K562 (cell line): ENCODE measurements around the gene TM7SF3. TPM values are rescaled to one million over a fixed set of nuclear protein-coding genes. Genes with fewer than 3 reads are reported as not detected.

ENCODE experiments used
- ATAC-seq: fragments of 200-7000 bp; cut with Tn5 transposase; 3 replicates; pipeline ENCODE4 v1.9.1; 2020; ENCODE audit warnings: moderate library complexity
- BruUV-seq: library from RNA; stranded (reverse); fragments of 400-500 nt; replicated peaks from 2 replicates; lab custom pipeline; 2021; lab: Mats Ljungman, UMichigan
- CTCF ChIA-PET: fragments of 300-600 bp; formaldehyde crosslinking; extraction: SDS; loops from one replicate; lab custom pipeline; 2021; ENCODE audit warnings: low intra/inter-chr PET ratio; lab: Yijun Ruan, JAX
- POLR2A ChIA-PET: fragments of 300-600, 350-650 bp; sonication (Branson Sonifier 250); formaldehyde crosslinking; extraction: SDS; loops from one replicate; lab custom pipeline; 2021; ENCODE audit warnings: antibody characterized with exemption, inconsistent platforms; lab: Yijun Ruan, JAX
- DNase-seq, 4 experiments: peaks; one replicate each; pipeline versions ENCODE4 v3.0.0 to v3.0.0-alpha.2; 2011 to 2018; ENCODE audit warnings: low spot score in 3 of 4, mixed read lengths in 3 of 4; ENCODE audit errors: extremely low read depth in 1 of 4
- FAIRE-seq: peaks from 2 replicates; lab custom pipeline; 2011; peaks lifted over from hg19 to GRCh38; lab: Jason Lieb, UNC
- H2AFZ ChIP-seq: 2 replicates; pipeline ENCODE4 v1.6.0; 2011; ENCODE audit warnings: low read depth, low read length, control low read depth, inconsistent platforms
- H3K27ac ChIP-seq: fragments of 200-600 bp; 3 replicates; pipeline ENCODE4 v1.8.0; 2011; ENCODE audit warnings: low read depth, mild to moderate bottlenecking, control low read depth, inconsistent platforms, low read length, moderate library complexity, mixed read lengths; ENCODE audit errors: extremely low read depth
- H3K27me3 ChIP-seq, 2 experiments: fragments of 300-600 bp in 1 of 2; 2 replicates in 1 of 2; 3 replicates in 1 of 2; pipeline versions ENCODE4 v1.6.0 to v1.8.0; 2011; ENCODE audit warnings: inconsistent platforms in 2 of 2, low read length in 2 of 2, mild to moderate bottlenecking in 1 of 2, mixed read lengths in 1 of 2, moderate library complexity in 1 of 2; ENCODE audit not compliant: control insufficient read depth in 2 of 2, insufficient read depth in 2 of 2
- H3K36me3 ChIP-seq: fragments of 300-600 bp; 3 replicates; pipeline ENCODE4 v1.8.0; 2011; ENCODE audit warnings: mild to moderate bottlenecking, low read length, inconsistent platforms; ENCODE audit not compliant: control insufficient read depth, insufficient read depth
- H3K4me1 ChIP-seq, 2 experiments: fragments of 200-600 bp in 1 of 2; replicated peaks in 1 of 2; 2 replicates in 1 of 2; 3 replicates in 1 of 2; pipeline versions ENCODE4 v1.5.1 to v1.8.0; 2011; ENCODE audit warnings: inconsistent platforms in 2 of 2, low read length in 2 of 2, mild to moderate bottlenecking in 1 of 2, mixed read lengths in 1 of 2, moderate library complexity in 1 of 2; ENCODE audit not compliant: control insufficient read depth in 2 of 2, insufficient read depth in 2 of 2
- H3K4me2 ChIP-seq: 2 replicates; pipeline ENCODE4 v1.6.1; 2011; ENCODE audit warnings: low read length, control low read depth, inconsistent platforms, mixed read lengths; ENCODE audit not compliant: insufficient read depth
- H3K4me3 ChIP-seq: fragments of 200-600 bp; sonication (generic), shearing (Covaris generic); 2 replicates; pipeline ENCODE4 v1.5.1; 2016; ENCODE audit warnings: control low read depth, inconsistent platforms
- H3K79me2 ChIP-seq: fragments of 200-600 bp; 3 replicates; pipeline ENCODE4 v1.8.0; 2011; ENCODE audit warnings: low read length, inconsistent platforms; ENCODE audit not compliant: control insufficient read depth, insufficient read depth
- H3K9ac ChIP-seq, 2 experiments: 2 replicates each; pipeline versions ENCODE4 v1.6.0 to v1.6.1; 2011; ENCODE audit warnings: low read depth in 2 of 2, low read length in 2 of 2, control low read depth in 1 of 2, inconsistent platforms in 1 of 2, mild to moderate bottlenecking in 1 of 2, mixed read lengths in 1 of 2; ENCODE audit not compliant: insufficient read depth in 1 of 2
- H3K9me1 ChIP-seq: one replicate; pipeline ENCODE4 v1.6.0; 2011; ENCODE audit warnings: inconsistent platforms, mild to moderate bottlenecking, low read length, moderate library complexity; ENCODE audit not compliant: control insufficient read depth, insufficient read depth
- H3K9me3 ChIP-seq: replicated peaks from 2 replicates; pipeline ENCODE4 v1.5.1; 2011; ENCODE audit warnings: low read depth, low read length, inconsistent platforms; ENCODE audit not compliant: control insufficient read depth, insufficient read depth
- H4K20me1 ChIP-seq: replicated peaks from 2 replicates; pipeline ENCODE4 v1.6.1; 2011; ENCODE audit warnings: low read length, inconsistent platforms, mixed read lengths; ENCODE audit not compliant: control insufficient read depth, insufficient read depth
- ATF1 ChIP-seq, 2 experiments: fragments of 450-650 bp in 1 of 2; IDR thresholded peaks; 2 replicates each; pipeline ENCODE4 v1.6.1; 2016; ENCODE audit warnings: missing compliant biosample characterization in 1 of 2, missing genetic modification characterization in 1 of 2
- ETS2 ChIP-seq: IDR thresholded peaks from 2 replicates; pipeline ENCODE4 v1.6.1; 2016; ENCODE audit warnings: borderline replicate concordance, missing genetic modification characterization, mild to moderate bottlenecking, moderate library complexity, missing compliant biosample characterization; ENCODE audit not compliant: poor library complexity, severe bottlenecking
- HEY1 ChIP-seq: fragments of 250-450 bp; sonication (Bioruptor Pico); IDR thresholded peaks from 2 replicates; pipeline ENCODE4 v1.5.0; 2020; ENCODE audit warnings: mild to moderate bottlenecking, moderate library complexity, borderline replicate concordance
- POLR2AphosphoS2 ChIP-seq: IDR thresholded peaks from 2 replicates; pipeline ENCODE4 v1.6.1; 2012; ENCODE audit warnings: low read length, improper control_type of control experiment
- RBFOX2 ChIP-seq: fragments of 200-400 bp; formaldehyde crosslinking; IDR thresholded peaks from 2 replicates; pipeline ENCODE4 v1.6.1; 2017; ENCODE audit warnings: low read depth, mild to moderate bottlenecking, low read length, moderate library complexity
- XRCC4 ChIP-seq: IDR thresholded peaks from one replicate; pipeline ENCODE4 v1.6.1; 2011; ENCODE audit not compliant: insufficient read depth, insufficient read length; ENCODE audit errors: extremely low read depth
- ZNF75A ChIP-seq: fragments of 450-650 bp; formaldehyde crosslinking; IDR thresholded peaks from 2 replicates; pipeline ENCODE4 v1.4.0; 2020; ENCODE audit warnings: mild to moderate bottlenecking
- WGBS: fragments of 100-300 bp; shearing (Covaris generic); methylation state at CpG from one replicate; pipeline ENCODE4 v1.1.6; 2016; ENCODE audit warnings: low coverage, mixed read lengths; ENCODE audit not compliant: insufficient coverage; ENCODE audit errors: missing lambda C conversion rate; 5-methylcytosine and 5-hydroxymethylcytosine counted together
- in situ Hi-C: fragments of 300-500 bp; cut with MboI; formaldehyde crosslinking; loops from 4 replicates; pipeline ENCODE4 v1.15.0; 2018; ENCODE audit warnings: inconsistent platforms, mixed read lengths
- intact Hi-C: fragments of 100-400 bp; cut with micrococcal nuclease; formaldehyde crosslinking; loops from 2 replicates; pipeline ENCODE4 v1.14.2; 2022
- polyA plus RNA-seq, 8 experiments: library from polyadenylated mRNA; depleted of rRNA in 4 of 8; stranded (reverse) in 5 of 8; unstranded in 3 of 8; fragments of >200 nt; fragmentation: Nextera tagmentation in 2 of 8; fragmentation: Illumina TruSeq in 1 of 8; extraction: Ambion mirVana in 2 of 8; extraction: Trizol in 1 of 8; gene quantifications; 2 replicates each; pipeline versions ENCODE4 v1.2.1 to v1.2.3, GENCODE V29; 2011 to 2014; ENCODE audit warnings: inconsistent platforms in 1 of 8, missing spikeins in 1 of 8
- total RNA-seq, 7 experiments: library from RNA; depleted of rRNA in 6 of 7; stranded (reverse); fragments of >200 nt in 6 of 7; fragmentation: Illumina TruSeq in 2 of 7; extraction: Trizol in 2 of 7; gene quantifications; 2 replicates each; pipeline versions ENCODE4 v1.2.1 to v1.2.3, GENCODE V29; 2011 to 2021; ENCODE audit warnings: low replicate concordance in 1 of 7
- TF ChIP-seq, protein P1 (sequence below): fragments of 250-450 bp; sonication (Bioruptor Pico); IDR thresholded peaks from 2 replicates; pipeline ENCODE4 v1.4.0; 2020
- TF ChIP-seq, protein P2 (sequence below): fragments of 200-800 bp; sonication (Bioruptor generic); IDR thresholded peaks from 2 replicates; pipeline ENCODE4 v1.6.1; 2017; ENCODE audit warnings: missing genetic modification characterization, missing compliant biosample characterization

The TM7SF3 gene
- total and polyA plus RNA-seq, 9 of the 15 experiments (the other 6 are each of a cell fraction or from before 2014, with no cell fraction given): 9.3 to 90.4 (median 24.8) TPM

DNA sequence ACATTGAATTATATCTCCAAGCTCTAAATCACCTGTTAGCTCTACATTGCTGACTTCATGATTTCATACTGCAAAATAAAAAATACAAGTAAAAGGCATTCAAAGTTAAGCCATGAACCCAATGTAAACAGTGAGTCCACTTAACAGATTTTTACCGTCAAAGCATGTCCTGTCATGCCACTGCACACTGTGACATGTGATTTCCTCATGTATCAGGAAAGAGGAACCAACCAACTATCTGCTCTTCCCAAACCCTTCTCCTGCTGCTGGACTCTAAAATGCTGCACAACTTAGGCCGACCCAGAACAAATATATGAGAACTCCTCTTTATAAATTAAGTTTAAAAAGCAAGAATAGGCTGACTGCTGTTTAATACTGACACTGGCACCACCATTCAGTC lies 37.5 kb downstream of the TM7SF3 start:
- no peaks in the 10 kb centered on the region for H3K9me1 ChIP-seq
- ChIA-PET CTCF (no interaction called here), POLR2A (interaction anchor here (0.8 to 1.4 kb wide), 3 partner anchors 8 to 74 kb away, joined by 3 read pairs; no protein-coding TSS in a partner anchor)
- no peak overlapping the region for H3K4me3 ChIP-seq
- no peaks in the 10 kb centered on the region for H3K9me3 ChIP-seq
- BruUV-seq: no TSS peak
- in situ Hi-C loops (no loop called here), intact Hi-C loops (no loop called here)
- no peaks in the 10 kb centered on the region for H3K27me3 ChIP-seq
- no peak overlapping the region for H3K27ac ChIP-seq
- FAIRE-seq: no peak
- peaks cover 22% of the 10 kb centered on the region; the same call in 2 of the 3 replicates for H3K36me3 ChIP-seq
- no peaks in the 10 kb centered on the region for H3K4me1 ChIP-seq
- H3K79me2 ChIP-seq: no peaks in the 10 kb centered on the region
- H2AFZ ChIP-seq: no peak overlapping the region
- WGBS: 56% methylated on average over 2 of the region's 2 CpGs
- ATAC-seq: no peak
- TF ChIP-seq ETS2 (tag): no peak
- TF ChIP-seq ATF1 (CRISPR knock-in tag; IDR thresholded peaks at IDR 0.05): no peak
- TF ChIP-seq ATF1 (tag; IDR thresholded peaks at IDR 0.05): no peak
- no peak for TF ChIP-seq HEY1 (CRISPR knock-in tag)
- TF ChIP-seq RBFOX2: no peak
- TF ChIP-seq, protein P1, sequence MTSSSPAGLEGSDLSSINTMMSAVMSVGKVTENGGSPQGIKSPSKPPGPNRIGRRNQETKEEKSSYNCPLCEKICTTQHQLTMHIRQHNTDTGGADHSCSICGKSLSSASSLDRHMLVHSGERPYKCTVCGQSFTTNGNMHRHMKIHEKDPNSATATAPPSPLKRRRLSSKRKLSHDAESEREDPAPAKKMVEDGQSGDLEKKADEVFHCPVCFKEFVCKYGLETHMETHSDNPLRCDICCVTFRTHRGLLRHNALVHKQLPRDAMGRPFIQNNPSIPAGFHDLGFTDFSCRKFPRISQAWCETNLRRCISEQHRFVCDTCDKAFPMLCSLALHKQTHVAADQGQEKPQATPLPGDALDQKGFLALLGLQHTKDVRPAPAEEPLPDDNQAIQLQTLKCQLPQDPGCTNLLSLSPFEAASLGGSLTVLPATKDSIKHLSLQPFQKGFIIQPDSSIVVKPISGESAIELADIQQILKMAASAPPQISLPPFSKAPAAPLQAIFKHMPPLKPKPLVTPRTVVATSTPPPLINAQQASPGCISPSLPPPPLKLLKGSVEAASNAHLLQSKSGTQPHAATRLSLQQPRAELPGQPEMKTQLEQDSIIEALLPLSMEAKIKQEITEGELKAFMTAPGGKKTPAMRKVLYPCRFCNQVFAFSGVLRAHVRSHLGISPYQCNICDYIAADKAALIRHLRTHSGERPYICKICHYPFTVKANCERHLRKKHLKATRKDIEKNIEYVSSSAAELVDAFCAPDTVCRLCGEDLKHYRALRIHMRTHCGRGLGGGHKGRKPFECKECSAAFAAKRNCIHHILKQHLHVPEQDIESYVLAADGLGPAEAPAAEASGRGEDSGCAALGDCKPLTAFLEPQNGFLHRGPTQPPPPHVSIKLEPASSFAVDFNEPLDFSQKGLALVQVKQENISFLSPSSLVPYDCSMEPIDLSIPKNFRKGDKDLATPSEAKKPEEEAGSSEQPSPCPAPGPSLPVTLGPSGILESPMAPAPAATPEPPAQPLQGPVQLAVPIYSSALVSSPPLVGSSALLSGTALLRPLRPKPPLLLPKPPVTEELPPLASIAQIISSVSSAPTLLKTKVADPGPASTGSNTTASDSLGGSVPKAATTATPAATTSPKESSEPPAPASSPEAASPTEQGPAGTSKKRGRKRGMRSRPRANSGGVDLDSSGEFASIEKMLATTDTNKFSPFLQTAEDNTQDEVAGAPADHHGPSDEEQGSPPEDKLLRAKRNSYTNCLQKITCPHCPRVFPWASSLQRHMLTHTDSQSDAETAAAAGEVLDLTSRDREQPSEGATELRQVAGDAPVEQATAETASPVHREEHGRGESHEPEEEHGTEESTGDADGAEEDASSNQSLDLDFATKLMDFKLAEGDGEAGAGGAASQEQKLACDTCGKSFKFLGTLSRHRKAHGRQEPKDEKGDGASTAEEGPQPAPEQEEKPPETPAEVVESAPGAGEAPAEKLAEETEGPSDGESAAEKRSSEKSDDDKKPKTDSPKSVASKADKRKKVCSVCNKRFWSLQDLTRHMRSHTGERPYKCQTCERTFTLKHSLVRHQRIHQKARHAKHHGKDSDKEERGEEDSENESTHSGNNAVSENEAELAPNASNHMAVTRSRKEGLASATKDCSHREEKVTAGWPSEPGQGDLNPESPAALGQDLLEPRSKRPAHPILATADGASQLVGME (CRISPR knock-in tag): no peak
- no peak for TF ChIP-seq ZNF75A
- TF ChIP-seq, protein P2, sequence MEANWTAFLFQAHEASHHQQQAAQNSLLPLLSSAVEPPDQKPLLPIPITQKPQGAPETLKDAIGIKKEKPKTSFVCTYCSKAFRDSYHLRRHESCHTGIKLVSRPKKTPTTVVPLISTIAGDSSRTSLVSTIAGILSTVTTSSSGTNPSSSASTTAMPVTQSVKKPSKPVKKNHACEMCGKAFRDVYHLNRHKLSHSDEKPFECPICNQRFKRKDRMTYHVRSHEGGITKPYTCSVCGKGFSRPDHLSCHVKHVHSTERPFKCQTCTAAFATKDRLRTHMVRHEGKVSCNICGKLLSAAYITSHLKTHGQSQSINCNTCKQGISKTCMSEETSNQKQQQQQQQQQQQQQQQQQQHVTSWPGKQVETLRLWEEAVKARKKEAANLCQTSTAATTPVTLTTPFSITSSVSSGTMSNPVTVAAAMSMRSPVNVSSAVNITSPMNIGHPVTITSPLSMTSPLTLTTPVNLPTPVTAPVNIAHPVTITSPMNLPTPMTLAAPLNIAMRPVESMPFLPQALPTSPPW (CRISPR knock-in tag): no peak
- no peak for TF ChIP-seq XRCC4
- no peak for TF ChIP-seq POLR2AphosphoS2
- no peaks in the 10 kb centered on the region for H4K20me1 ChIP-seq
- DNase-seq: no peak
- H3K4me2 ChIP-seq: no peak overlapping the region
- no peak overlapping the region for H3K9ac ChIP-seq
